Spleen (tissue), 11 donors: ENCODE measurements around the gene ZSCAN22. TPM values are rescaled to one million over a fixed set of nuclear protein-coding genes. Genes with fewer than 3 reads are reported as not detected.
A peak's percentile ranks its signal among the peaks of the same experiment; 100 is the strongest.

ENCODE experiments used
- DNase-seq: peaks from one replicate; pipeline ENCODE4 v3.0.0-alpha.2; 2020
- H3K27ac ChIP-seq, 8 donors: fragments of 200-600 bp; sonication (generic) in 7 of 8; 1 replicate in 4 of 8; 2 replicates in 4 of 8; pipeline versions ENCODE4 v1.5.0 to v1.8.0; 2016 to 2021; ENCODE audit warnings: inconsistent platforms in 4 of 8, mild to moderate bottlenecking in 4 of 8, moderate library complexity in 1 of 8
- H3K27me3 ChIP-seq, 7 donors: fragments of 200-600 bp; sonication (generic) in 6 of 7; replicated peaks in 1 of 7; 1 replicate in 4 of 7; 2 replicates in 3 of 7; pipeline versions ENCODE4 v1.5.0 to v1.8.0; 2016 to 2021; ENCODE audit warnings: inconsistent platforms in 3 of 7, mild to moderate bottlenecking in 1 of 7
- H3K36me3 ChIP-seq, 6 donors: fragments of 200-600 bp; sonication (generic) in 5 of 6; 1 replicate in 4 of 6; 2 replicates in 2 of 6; pipeline versions ENCODE4 v1.5.0 to v1.8.0; 2016 to 2021; ENCODE audit warnings: inconsistent platforms in 2 of 6
- H3K4me1 ChIP-seq, 6 donors: fragments of 200-600 bp; sonication (generic) in 5 of 6; 1 replicate in 3 of 6; 2 replicates in 3 of 6; pipeline versions ENCODE4 v1.5.0 to v1.8.0; 2016 to 2021; ENCODE audit warnings: inconsistent platforms in 3 of 6
- H3K4me3 ChIP-seq, 8 donors: fragments of 200-600 bp; sonication (generic) in 7 of 8; 1 replicate in 4 of 8; 2 replicates in 4 of 8; pipeline versions ENCODE4 v1.5.0 to v1.8.0; 2016 to 2021; ENCODE audit warnings: inconsistent platforms in 4 of 8, mild to moderate bottlenecking in 4 of 8, moderate library complexity in 2 of 8
- H3K9me3 ChIP-seq, 8 donors: fragments of 200-600 bp; sonication (generic) in 7 of 8; 1 replicate in 4 of 8; 2 replicates in 4 of 8; pipeline versions ENCODE4 v1.5.0 to v1.8.0; 2016 to 2021; ENCODE audit warnings: inconsistent platforms in 4 of 8
- POLR2A ChIP-seq, 3 donors: fragments of 450-650 bp; IDR thresholded peaks; one replicate each; pipeline ENCODE4 v1.5.1; 2017; ENCODE audit warnings: antibody characterized with exemption in 3 of 3, mild to moderate bottlenecking in 1 of 3
- POLR2AphosphoS5 ChIP-seq, 3 donors: sonication (generic); formaldehyde crosslinking; IDR thresholded peaks; one replicate each; pipeline ENCODE4 v1.5.1; 2017; ENCODE audit warnings: antibody characterized with exemption in 3 of 3
- WGBS, 5 donors: extraction: QIAGEN DNeasy Blood & Tissue Kit in 3 of 5; methylation state at CpG; one replicate each; pipeline versions ENCODE4 v1.1.5 to v1.1.7; 2013 to 2018; 5-methylcytosine and 5-hydroxymethylcytosine counted together
- intact Hi-C: fragments of 100-400 bp; cut with DNase I; formaldehyde crosslinking; loops from one replicate; pipeline ENCODE4 v1.15.0; 2023; ENCODE audit warnings: low total_unique reads
- polyA plus RNA-seq, 3 donors: library from polyadenylated mRNA; stranded (reverse); fragments of 200-250 nt; gene quantifications; one replicate each; pipeline ENCODE4 v1.2.1, GENCODE V29; 2013
- total RNA-seq, 7 donors: library from RNA; depleted of rRNA in 3 of 7; stranded (reverse); fragments of >200 nt in 3 of 7; fragmentation: NEBNext Ultra II Directional in 4 of 7; extraction: Animal tissue kit (Norgen Biotek cat#: 25700) in 4 of 7; gene quantifications; one replicate each; pipeline versions ENCODE4 v1.1.0 to v1.2.1, GENCODE V29; 2016 to 2021
- TF ChIP-seq, protein P1 (sequence below), 11 experiments: fragments of 200-600 bp in 7 of 11; fragments of 450-650 bp in 4 of 11; sonication (generic) in 4 of 11; IDR thresholded peaks in 8 of 11; conservative IDR thresholded peaks in 3 of 11; 1 replicate in 7 of 11; 2 replicates in 4 of 11; pipeline versions ENCODE4 v1.4.0 to v1.8.0; 2016 to 2021; ENCODE audit warnings: antibody characterized with exemption in 11 of 11, inconsistent platforms in 4 of 11, mild to moderate bottlenecking in 1 of 11
- donor health status: healthy with polysubstance abuse.
- donor health status: DM: no; HTN: no; CAD: no; lungs with moderate emphysema.
- donor health status: DM: no; HTN: no; CAD: no.
- donor health status: Bipolar disorder and iron deficiency.
- donor health status: healthy.
- donor health status: DM: no; HTN: no; CAD: no.
- donor health status: DM: yes; HTN: yes; CAD: no.

The ZSCAN22 gene
- total and polyA plus RNA-seq, 10 donors: 0.48 to 3.9 (median 3.0) TPM

GRCh38 chr19:58325311-58326022 is 1.3 kb upstream of the ZSCAN22 start:
- WGBS, 5 donors: 89 to 92% (median 90%) methylated on average over 6 of the region's 6 CpGs
- TF ChIP-seq POLR2AphosphoS5 (IDR thresholded peaks at IDR 0.05) (no peak), POLR2A (IDR thresholded peaks at IDR 0.05) (no peak)
- TF ChIP-seq, protein P1, sequence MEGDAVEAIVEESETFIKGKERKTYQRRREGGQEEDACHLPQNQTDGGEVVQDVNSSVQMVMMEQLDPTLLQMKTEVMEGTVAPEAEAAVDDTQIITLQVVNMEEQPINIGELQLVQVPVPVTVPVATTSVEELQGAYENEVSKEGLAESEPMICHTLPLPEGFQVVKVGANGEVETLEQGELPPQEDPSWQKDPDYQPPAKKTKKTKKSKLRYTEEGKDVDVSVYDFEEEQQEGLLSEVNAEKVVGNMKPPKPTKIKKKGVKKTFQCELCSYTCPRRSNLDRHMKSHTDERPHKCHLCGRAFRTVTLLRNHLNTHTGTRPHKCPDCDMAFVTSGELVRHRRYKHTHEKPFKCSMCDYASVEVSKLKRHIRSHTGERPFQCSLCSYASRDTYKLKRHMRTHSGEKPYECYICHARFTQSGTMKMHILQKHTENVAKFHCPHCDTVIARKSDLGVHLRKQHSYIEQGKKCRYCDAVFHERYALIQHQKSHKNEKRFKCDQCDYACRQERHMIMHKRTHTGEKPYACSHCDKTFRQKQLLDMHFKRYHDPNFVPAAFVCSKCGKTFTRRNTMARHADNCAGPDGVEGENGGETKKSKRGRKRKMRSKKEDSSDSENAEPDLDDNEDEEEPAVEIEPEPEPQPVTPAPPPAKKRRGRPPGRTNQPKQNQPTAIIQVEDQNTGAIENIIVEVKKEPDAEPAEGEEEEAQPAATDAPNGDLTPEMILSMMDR (IDR thresholded peaks at IDR 0.05 in 8 of 11, conservative IDR thresholded peaks at IDR 0.05 in 3 of 11): no peak
- Histone ChIP-seq H3K4me1 (peaks cover 15 to 40% (median 29%) of the 10 kb centered on the region in 6 donors), H3K9me3 (no peaks in the 10 kb centered on the region), H3K4me3 (peak overlapping the region in 4 of 8 donors; percentile 77 to 97 (median 80)), H3K27ac (no peak overlapping the region), H3K36me3 (peaks cover 0 to 15% (median 0%) of the 10 kb centered on the region in 6 donors), H3K27me3 (no peaks in the 10 kb centered on the region)
- intact Hi-C loops: no loop called here
- DNase-seq: no peak

DNA sequence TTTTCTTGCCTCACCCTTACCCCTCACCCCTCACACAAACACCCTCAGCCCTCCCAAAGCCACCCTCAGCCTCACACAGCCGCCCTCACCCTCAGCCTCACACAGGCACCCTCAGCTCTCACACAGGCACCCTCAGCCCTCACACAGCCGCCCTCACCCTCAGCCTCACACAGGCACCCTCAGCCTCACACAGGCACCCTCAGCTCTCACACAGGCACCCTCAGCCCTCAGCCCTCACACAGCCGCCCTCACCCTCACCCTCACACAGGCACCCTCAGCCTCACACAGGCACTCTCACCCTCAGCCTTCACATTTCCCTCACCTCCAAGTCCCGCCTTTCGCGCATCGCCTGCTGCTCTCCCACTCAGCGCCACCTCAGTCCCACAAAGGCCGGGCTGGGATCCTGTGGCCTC is 287 bp upstream of the ZSCAN22 start:
- Histone ChIP-seq H3K27me3 (no peaks in the 10 kb centered on the region), H3K36me3 (peaks cover 0 to 15% (median 0%) of the 10 kb centered on the region in 6 donors), H3K4me3 (peak overlapping the region; percentile 76 to 97 (median 80)), H3K27ac (peak overlapping the region; percentile 88 to 94 (median 90)), H3K4me1 (peaks cover 15 to 40% (median 29%) of the 10 kb centered on the region in 6 donors), H3K9me3 (no peaks in the 10 kb centered on the region)
- intact Hi-C loops: no loop called here
- no peak for TF ChIP-seq POLR2AphosphoS5 (IDR thresholded peaks at IDR 0.05)
- no peak for TF ChIP-seq POLR2A (IDR thresholded peaks at IDR 0.05)
- TF ChIP-seq, protein P1 (IDR thresholded peaks at IDR 0.05 in 8 of 11, conservative IDR thresholded peaks at IDR 0.05 in 3 of 11): no peak
- WGBS, 5 donors: 5 to 9% (median 7%) methylated on average over 9 of the region's 9 CpGs
- no peak for DNase-seq

- no peak overlapping the region for H3K4me3 ChIP-seq
- no peaks in the 10 kb centered on the region for H3K27me3 ChIP-seq
- no peaks in the 10 kb centered on the region for H3K36me3 ChIP-seq
- intact Hi-C loops: no loop called here
- no peak for TF ChIP-seq POLR2A (IDR thresholded peaks at IDR 0.05)
- TF ChIP-seq, protein P1 (IDR thresholded peaks at IDR 0.05 in 8 of 11, conservative IDR thresholded peaks at IDR 0.05 in 3 of 11): peak in 2 of 11 experiments; percentile 13 to 17
- no peak for TF ChIP-seq POLR2AphosphoS5 (IDR thresholded peaks at IDR 0.05)
- no peaks in the 10 kb centered on the region for H3K9me3 ChIP-seq
- WGBS, 5 donors: 65 to 67% (median 65%) methylated on average over 10 of the region's 10 CpGs
- no peak for DNase-seq
- H3K27ac ChIP-seq: no peak overlapping the region
- H3K4me1 ChIP-seq: peaks cover 15 to 40% (median 29%) of the 10 kb centered on the region in 6 donors
Measured at GRCh38 chr19:58328999-58329398, 2.2 kb downstream of the ZSCAN22 start.

- Histone ChIP-seq H3K4me3 (no peak overlapping the region), H3K36me3 (peaks cover 0 to 11% (median 8%) of the 10 kb centered on the region in 6 donors), H3K4me1 (peaks cover 15 to 35% (median 28%) of the 10 kb centered on the region in 6 donors), H3K9me3 (no peaks in the 10 kb centered on the region), H3K27me3 (no peaks in the 10 kb centered on the region), H3K27ac (no peak overlapping the region)
- intact Hi-C loops: no loop called here
- 81 to 100% (median 90%) methylated on average over 4 of the region's 4 CpGs for WGBS, 5 donors
- TF ChIP-seq, protein P1 (IDR thresholded peaks at IDR 0.05 in 8 of 11, conservative IDR thresholded peaks at IDR 0.05 in 3 of 11): no peak
- TF ChIP-seq POLR2AphosphoS5 (IDR thresholded peaks at IDR 0.05) (no peak), POLR2A (IDR thresholded peaks at IDR 0.05) (no peak)
- no peak for DNase-seq
Measured at GRCh38 chr19:58330458-58330857, 3.7 kb downstream of the ZSCAN22 start.
